ENCODE results near the gene ASB1. TPM values are rescaled to one million over a fixed set of nuclear protein-coding genes. Genes with fewer than 3 reads are reported as not detected.

ASB1 gene
- total RNA-seq, result 10 to 100 TPM; 12.4 to 19.5 (median 15.6) TPM

- Histone ChIP-seq H3K9me3 (no peaks in the 10 kb centered on the region), H3K36me3 (no peaks in the 10 kb centered on the region), H3K4me1 (peaks cover 15 to 19% of the 10 kb centered on the region in 2 donors), H3K4me3 (replicated peaks in 1 of 3) (peak within 1 kb of the TSS; percentile 34 to 96 (median 77)), H3K27me3 (no peaks in the 10 kb centered on the region), H3K27ac (peak within 1 kb of the TSS; percentile 73 to 89 (median 87))
- intact Hi-C loops (cut with DNase I), result no loop called here
- DNase-seq, result peak; percentile 64 to 69
- TF ChIP-seq CTCF (IDR thresholded peaks at IDR 0.05), result no peak
- TF ChIP-seq POLR2A (IDR thresholded peaks at IDR 0.05), result peak in 1 of 2 donors; percentile 54
- 0 to 5% methylated on average over 4 to 13 of the region's 104 CpGs for WGBS, 2 donors
Observed at GRCh38 chr2:238426568-238427434, at the start of gene ASB1. ASB1 (plus strand) TSS chr2:238426927; CDS start chr2:238427071, 144 bp downstream.

- H3K27ac ChIP-seq, result no peak overlapping the region
Observed at GRCh38 chr2:238378230-238379095, 48.3 kb upstream of the ASB1 start.

GRCh38 chr2:238379096-238379810, 47.5 kb upstream of the ASB1 start:
- WGBS, 2 donors, result 88% methylated on average over 15 of the region's 15 CpGs
- DNase-seq, result no peak
- TF ChIP-seq CTCF (IDR thresholded peaks at IDR 0.05) (no peak), POLR2A (IDR thresholded peaks at IDR 0.05) (no peak)

More at GRCh38 chr2:238378230-238379095, 48.3 kb upstream of the ASB1 start:
- Histone ChIP-seq H3K36me3 (no peaks in the 10 kb centered on the region), H3K4me1 (peaks cover 18 to 23% of the 10 kb centered on the region in 2 donors), H3K9me3 (no peaks in the 10 kb centered on the region), H3K27me3 (no peaks in the 10 kb centered on the region), H3K4me3 (replicated peaks in 1 of 3) (no peak overlapping the region)
- no peak for DNase-seq
- intact Hi-C loops (cut with DNase I), result no loop called here
- TF ChIP-seq POLR2A (IDR thresholded peaks at IDR 0.05) (no peak), CTCF (IDR thresholded peaks at IDR 0.05) (no peak)
- 93 to 94% methylated on average over 9 to 11 of the region's 11 CpGs for WGBS, 2 donors

GRCh38 chr2:238380336-238380735, 46.4 kb upstream of the ASB1 start:
- H3K27me3 ChIP-seq, result no peaks in the 10 kb centered on the region
- 69 to 72% methylated on average over 6 to 7 of the region's 7 CpGs for WGBS, 2 donors
- DNase-seq, result no peak
- H3K27ac ChIP-seq, result peak overlapping the region; percentile 33 to 76 (median 67)
- no peak overlapping the region for H3K4me3 ChIP-seq (replicated peaks in 1 of 3)
- H3K4me1 ChIP-seq, result peaks cover 18 to 23% of the 10 kb centered on the region in 2 donors
- H3K9me3 ChIP-seq, result no peaks in the 10 kb centered on the region
- H3K36me3 ChIP-seq, result no peaks in the 10 kb centered on the region
- TF ChIP-seq POLR2A (IDR thresholded peaks at IDR 0.05) (no peak), CTCF (IDR thresholded peaks at IDR 0.05) (no peak)
- intact Hi-C loops (cut with DNase I), result no loop called here

More at GRCh38 chr2:238379096-238379810, 47.5 kb upstream of the ASB1 start:
- Histone ChIP-seq H3K4me1 (peaks cover 18 to 23% of the 10 kb centered on the region in 2 donors), H3K4me3 (replicated peaks in 1 of 3) (no peak overlapping the region), H3K27ac (no peak overlapping the region), H3K9me3 (no peaks in the 10 kb centered on the region), H3K36me3 (no peaks in the 10 kb centered on the region), H3K27me3 (no peaks in the 10 kb centered on the region)
- intact Hi-C loops (cut with DNase I), result no loop called here
